ENCODE results near the gene CNTFR. TPM values are rescaled to one million over a fixed set of nuclear protein-coding genes. Genes with fewer than 3 reads are reported as not detected.
"Not testable (repeated sequence)": the region's sequence is repeated elsewhere in the genome, so short reads cannot be mapped to it uniquely, and the experiment has no call there.

Gene CNTFR
- total RNA-seq, 1 experiment from 2014 or later: 0.39 TPM

DNA sequence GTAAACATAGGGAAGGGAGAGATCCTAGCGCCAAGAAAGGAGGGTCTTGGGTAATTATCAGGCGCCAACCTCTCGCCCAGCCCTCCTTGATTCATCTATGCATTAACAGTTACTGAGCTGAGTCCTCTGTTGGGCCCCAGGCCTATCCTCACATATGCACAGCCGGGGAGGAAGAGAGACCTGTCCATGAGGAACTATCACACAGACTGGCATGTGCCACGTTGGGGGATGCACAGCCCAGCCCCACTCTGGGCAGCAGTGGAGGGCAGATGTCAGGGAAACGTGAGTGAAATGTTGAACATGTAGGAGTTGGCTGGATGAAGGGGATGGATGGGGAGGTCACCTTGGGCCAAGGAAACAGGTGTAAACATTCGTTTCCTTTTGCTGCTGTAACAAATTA lies 48.0 kb downstream of the CNTFR start:
- Mint-ChIP-seq H3K4me3 (ENCODE audit: unreplicated experiment) (no peak overlapping the region), H3K9me3 (ENCODE audit: unreplicated experiment) (no peaks in the 10 kb centered on the region), H3K27me3 (ENCODE audit: insufficient read depth, unreplicated experiment) (peaks cover 11% of the 10 kb centered on the region), H3K4me1 (ENCODE audit: low read depth, unreplicated experiment) (no peaks in the 10 kb centered on the region), H3K36me3 (ENCODE audit: insufficient read depth, unreplicated experiment) (no peaks in the 10 kb centered on the region), H3K27ac (ENCODE audit: unreplicated experiment) (no peak overlapping the region)
- H3K27me3 ChIP-seq (replicated peaks; ENCODE audit: control insufficient read depth, insufficient read depth, low read length): no peaks in the 10 kb centered on the region
- ChIA-PET CTCF (no interaction called here), POLR2A (no interaction called here)
- H3K4me1 ChIP-seq: no peaks in the 10 kb centered on the region
- BruUV-seq (replicated peaks): no TSS peak
- H3K9me3 ChIP-seq: no peaks in the 10 kb centered on the region
- TF ChIP-seq, protein P1, sequence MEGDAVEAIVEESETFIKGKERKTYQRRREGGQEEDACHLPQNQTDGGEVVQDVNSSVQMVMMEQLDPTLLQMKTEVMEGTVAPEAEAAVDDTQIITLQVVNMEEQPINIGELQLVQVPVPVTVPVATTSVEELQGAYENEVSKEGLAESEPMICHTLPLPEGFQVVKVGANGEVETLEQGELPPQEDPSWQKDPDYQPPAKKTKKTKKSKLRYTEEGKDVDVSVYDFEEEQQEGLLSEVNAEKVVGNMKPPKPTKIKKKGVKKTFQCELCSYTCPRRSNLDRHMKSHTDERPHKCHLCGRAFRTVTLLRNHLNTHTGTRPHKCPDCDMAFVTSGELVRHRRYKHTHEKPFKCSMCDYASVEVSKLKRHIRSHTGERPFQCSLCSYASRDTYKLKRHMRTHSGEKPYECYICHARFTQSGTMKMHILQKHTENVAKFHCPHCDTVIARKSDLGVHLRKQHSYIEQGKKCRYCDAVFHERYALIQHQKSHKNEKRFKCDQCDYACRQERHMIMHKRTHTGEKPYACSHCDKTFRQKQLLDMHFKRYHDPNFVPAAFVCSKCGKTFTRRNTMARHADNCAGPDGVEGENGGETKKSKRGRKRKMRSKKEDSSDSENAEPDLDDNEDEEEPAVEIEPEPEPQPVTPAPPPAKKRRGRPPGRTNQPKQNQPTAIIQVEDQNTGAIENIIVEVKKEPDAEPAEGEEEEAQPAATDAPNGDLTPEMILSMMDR (IDR thresholded peaks at IDR 0.05; ENCODE audit: insufficient read depth in 1 of 2, low read depth in 1 of 2, low read length in 1 of 2, severe bottlenecking in 1 of 2, unreplicated experiment in 1 of 2): no peak
- no peak overlapping the region for H3K4me3 ChIP-seq (ENCODE audit: low read depth, low read length)
- H3K36me3 ChIP-seq (ENCODE audit: control insufficient read depth, insufficient read depth, low read length): no peaks in the 10 kb centered on the region
- no peak for DNase-seq
- intact Hi-C loops (cut with micrococcal nuclease; ENCODE audit: unreplicated experiment): no loop called here

DNA sequence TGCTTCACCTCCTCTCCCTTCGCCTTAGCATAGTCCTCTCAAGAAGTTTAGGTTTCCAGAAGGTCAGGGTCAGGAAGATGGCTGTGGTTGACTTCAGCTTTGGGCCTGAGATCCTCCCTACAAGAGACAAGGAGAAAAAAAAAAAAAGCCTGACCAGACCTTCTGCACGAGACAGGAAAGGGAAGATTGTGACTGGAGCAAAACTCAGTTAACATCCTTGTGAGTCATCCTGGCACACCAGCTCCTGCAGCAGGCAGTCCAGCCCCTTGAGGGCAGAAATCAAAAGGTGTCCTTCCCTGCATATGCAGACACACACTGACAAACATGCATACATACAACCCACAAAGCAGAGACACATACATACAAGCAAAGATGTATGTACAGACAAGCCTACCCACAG lies 48.7 kb downstream of the CNTFR start:
- H3K4me3 ChIP-seq (ENCODE audit: low read depth, low read length): no peak overlapping the region
- H3K4me1 Mint-ChIP-seq (ENCODE audit: low read depth, unreplicated experiment): no peaks in the 10 kb centered on the region
- DNase-seq: no peak
- H3K27me3 Mint-ChIP-seq (ENCODE audit: insufficient read depth, unreplicated experiment): peaks cover 11% of the 10 kb centered on the region
- H3K27me3 ChIP-seq (replicated peaks; ENCODE audit: control insufficient read depth, insufficient read depth, low read length): no peaks in the 10 kb centered on the region
- H3K27ac Mint-ChIP-seq (ENCODE audit: unreplicated experiment): no peak overlapping the region
- TF ChIP-seq, protein P1 (IDR thresholded peaks at IDR 0.05; ENCODE audit: insufficient read depth in 1 of 2, low read depth in 1 of 2, low read length in 1 of 2, severe bottlenecking in 1 of 2, unreplicated experiment in 1 of 2): no peak
- no peaks in the 10 kb centered on the region for H3K9me3 ChIP-seq
- H3K9me3 Mint-ChIP-seq (ENCODE audit: unreplicated experiment): no peaks in the 10 kb centered on the region
- POLR2A ChIA-PET: no interaction called here
- no peak overlapping the region for H3K4me3 Mint-ChIP-seq (ENCODE audit: unreplicated experiment)
- CTCF ChIA-PET: no interaction called here
- H3K4me1 ChIP-seq: no peaks in the 10 kb centered on the region
- no peaks in the 10 kb centered on the region for H3K36me3 ChIP-seq (ENCODE audit: control insufficient read depth, insufficient read depth, low read length)
- BruUV-seq (replicated peaks): no TSS peak
- intact Hi-C loops (cut with micrococcal nuclease; ENCODE audit: unreplicated experiment): no loop called here
- H3K36me3 Mint-ChIP-seq (ENCODE audit: insufficient read depth, unreplicated experiment): no peaks in the 10 kb centered on the region

DNA sequence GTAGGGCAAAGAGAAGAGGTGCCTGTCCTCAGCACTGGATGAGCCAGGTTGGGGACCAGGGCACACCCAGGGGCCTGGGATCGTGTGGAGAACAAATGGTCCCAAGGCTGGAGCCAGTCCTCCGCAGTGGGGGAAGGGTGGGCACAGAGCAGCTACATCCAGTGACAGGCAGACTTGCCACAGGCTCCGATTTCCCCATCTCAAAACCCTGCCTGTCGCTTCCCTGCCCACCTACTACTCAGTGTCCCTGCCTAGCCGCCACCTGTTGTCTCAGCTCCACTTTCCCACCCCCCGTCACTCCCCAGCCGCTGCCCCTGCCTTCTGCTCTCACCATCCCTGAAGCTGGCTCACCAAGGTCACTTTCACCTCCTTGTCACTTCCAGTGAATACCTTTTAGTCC lies 52.8 kb downstream of the CNTFR start:
- Histone ChIP-seq H3K27me3 (replicated peaks; ENCODE audit: control insufficient read depth, insufficient read depth, low read length) (no peaks in the 10 kb centered on the region; the same call in 1 of the 2 replicates), H3K36me3 (ENCODE audit: control insufficient read depth, insufficient read depth, low read length) (no peaks in the 10 kb centered on the region), H3K4me1 (no peaks in the 10 kb centered on the region), H3K9me3 (0 out of 2 replicates have a peak, but pooled peaks cover 2% of the 10 kb centered on the region), H3K4me3 (ENCODE audit: low read depth, low read length) (no peak overlapping the region)
- DNase-seq: no peak
- H3K9me3 Mint-ChIP-seq (ENCODE audit: unreplicated experiment): no peaks in the 10 kb centered on the region
- ChIA-PET POLR2A (no interaction called here), CTCF (interaction anchor here (0.6 kb wide), 1 partner anchor 13 kb away, joined by 6 read pairs; no protein-coding TSS in a partner anchor)
- intact Hi-C loops (cut with micrococcal nuclease; ENCODE audit: unreplicated experiment): no loop called here
- H3K36me3 Mint-ChIP-seq (ENCODE audit: insufficient read depth, unreplicated experiment): no peaks in the 10 kb centered on the region
- H3K4me3 Mint-ChIP-seq (ENCODE audit: unreplicated experiment): no peak overlapping the region
- peaks cover 11% of the 10 kb centered on the region for H3K27me3 Mint-ChIP-seq (ENCODE audit: insufficient read depth, unreplicated experiment)
- TF ChIP-seq, protein P1 (IDR thresholded peaks at IDR 0.05; ENCODE audit: insufficient read depth in 1 of 2, low read depth in 1 of 2, low read length in 1 of 2, severe bottlenecking in 1 of 2, unreplicated experiment in 1 of 2): no peak
- BruUV-seq (replicated peaks): no TSS peak
- H3K4me1 Mint-ChIP-seq (ENCODE audit: low read depth, unreplicated experiment): no peaks in the 10 kb centered on the region
- no peak overlapping the region for H3K27ac Mint-ChIP-seq (ENCODE audit: unreplicated experiment)

DNA sequence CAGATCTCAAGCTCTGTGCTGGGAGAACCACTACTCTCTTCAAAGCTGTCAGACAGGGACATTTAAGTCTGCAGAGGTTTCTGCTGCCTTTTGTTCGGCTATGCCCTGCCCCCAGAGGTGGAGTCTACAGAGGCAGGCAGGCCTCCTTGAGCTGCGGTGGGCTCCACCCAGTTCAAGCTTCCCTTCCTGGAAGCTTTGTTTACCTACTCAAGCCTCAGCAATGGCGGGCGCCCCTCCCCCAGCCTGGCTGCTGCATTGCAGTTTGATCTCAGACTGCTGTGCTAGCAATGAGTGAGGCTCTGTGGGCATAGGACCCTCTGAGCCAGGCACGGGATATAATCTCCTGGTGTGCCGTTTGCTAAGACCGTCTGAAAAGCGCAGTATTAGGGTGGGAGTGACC lies 57.5 kb downstream of the CNTFR start:
- H3K4me3 ChIP-seq (ENCODE audit: low read depth, low read length); H3K9me3 Mint-ChIP-seq (ENCODE audit: unreplicated experiment); H3K9me3 ChIP-seq; H3K36me3 ChIP-seq (ENCODE audit: control insufficient read depth, insufficient read depth, low read length); H3K4me3 Mint-ChIP-seq (ENCODE audit: unreplicated experiment); H3K36me3 Mint-ChIP-seq (ENCODE audit: insufficient read depth, unreplicated experiment); BruUV-seq (replicated peaks); H3K4me1 Mint-ChIP-seq (ENCODE audit: low read depth, unreplicated experiment); H3K27me3 ChIP-seq (replicated peaks; ENCODE audit: control insufficient read depth, insufficient read depth, low read length); CTCF ChIA-PET; intact Hi-C loops (cut with micrococcal nuclease; ENCODE audit: unreplicated experiment); H3K27ac Mint-ChIP-seq (ENCODE audit: unreplicated experiment); POLR2A ChIA-PET; H3K4me1 ChIP-seq; DNase-seq: not testable (repeated sequence)
- peaks cover 22% of the 10 kb centered on the region for H3K27me3 Mint-ChIP-seq (ENCODE audit: insufficient read depth, unreplicated experiment)

Measured in Caco-2 (cell line).